ENCODE measurements around the gene LNP1. TPM values are rescaled to one million over a fixed set of nuclear protein-coding genes. Genes with fewer than 3 reads are reported as not detected.
"Not testable (repeated sequence)": the region's sequence is repeated elsewhere in the genome, so short reads cannot be mapped to it uniquely, and the experiment has no call there.

LNP1 gene, protein sequence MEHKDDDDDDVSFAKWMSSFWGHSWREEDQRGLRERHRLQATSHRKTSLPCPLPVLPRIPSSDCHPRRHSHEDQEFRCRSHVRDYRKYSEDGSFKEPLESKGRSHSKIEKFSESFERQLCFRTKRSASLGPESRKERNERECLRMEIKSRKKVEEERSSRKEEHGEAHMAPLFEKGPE
- total RNA-seq: 1 to 10 TPM in 1 of 2 donors, under 1 TPM in 1; 0.73 to 3.4 TPM

DNA sequence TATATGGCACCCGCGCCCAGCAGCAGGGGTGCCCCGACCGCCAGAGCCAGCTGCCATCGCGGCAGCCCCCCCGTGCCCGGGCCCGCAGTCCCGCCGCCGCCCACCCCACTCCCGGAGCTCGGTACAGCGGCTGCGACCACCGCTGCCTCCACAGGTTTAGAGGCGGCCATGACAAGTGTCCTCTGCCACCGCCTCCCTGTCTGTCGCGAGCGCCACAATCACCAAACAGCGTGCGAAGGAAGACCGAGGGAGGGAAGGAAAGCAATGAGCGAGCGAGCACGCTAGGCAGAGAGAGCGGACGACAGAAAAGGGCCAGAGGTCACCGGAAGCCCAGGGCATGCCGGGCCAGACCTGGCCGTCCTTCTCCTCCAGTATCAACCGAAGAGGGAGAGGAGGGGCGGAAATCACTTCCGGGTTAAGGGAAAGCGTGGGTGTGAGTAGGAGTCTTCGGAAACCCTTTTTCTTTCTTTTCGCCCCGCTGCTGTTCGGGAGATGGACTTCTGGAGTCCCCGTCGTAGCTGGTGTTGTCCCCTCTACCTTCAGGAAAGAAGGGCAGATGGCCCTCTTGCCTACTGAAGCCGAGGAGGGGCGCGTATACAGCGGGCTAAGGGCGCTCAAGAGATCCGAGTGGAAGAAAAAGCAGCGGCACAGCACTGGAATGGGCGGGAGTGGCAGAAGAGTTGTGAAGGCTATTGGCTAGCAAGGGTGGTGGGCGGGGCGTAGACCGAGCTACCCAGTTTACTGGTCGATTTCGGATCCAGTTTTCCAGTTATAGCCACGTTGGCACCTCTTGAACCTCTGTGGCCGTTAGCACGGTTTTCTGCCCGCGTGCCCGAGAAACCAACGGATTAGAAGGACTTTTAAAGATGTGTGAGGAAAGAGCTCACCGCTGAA is at the start of gene LNP1, which contains the start of gene TOMM70:
Gene LNP1 (plus strand): TSS at position 760 of the 894 bp plus-strand sequence. CDS start 28,191 bp downstream, outside the sequence.
Gene TOMM70 (minus strand): TSS at position 310 of the 894 bp plus-strand sequence. CDS start 140 bp downstream, at position 170.
- Histone ChIP-seq H3K27ac (peak within 1 kb of the TSS; percentile 83 to 89), H3K4me1 (replicated peaks) (no peaks in the 10 kb centered on the region), H3K36me3 (no peaks in the 10 kb centered on the region), H3K9me3 (no peaks in the 10 kb centered on the region), H3K4me3 (peak within 1 kb of the TSS; percentile 59 to 95), H3K27me3 (replicated peaks; ENCODE audit: insufficient read depth) (no peaks in the 10 kb centered on the region)
- WGBS: under 1% methylated on average over 64 of the region's 64 CpGs
- peak; percentile 97 for DNase-seq (ENCODE audit: low spot score)
- peak; percentile 81 for TF ChIP-seq POLR2AphosphoS5 (IDR thresholded peaks at IDR 0.05)
- TF ChIP-seq, protein P1, sequence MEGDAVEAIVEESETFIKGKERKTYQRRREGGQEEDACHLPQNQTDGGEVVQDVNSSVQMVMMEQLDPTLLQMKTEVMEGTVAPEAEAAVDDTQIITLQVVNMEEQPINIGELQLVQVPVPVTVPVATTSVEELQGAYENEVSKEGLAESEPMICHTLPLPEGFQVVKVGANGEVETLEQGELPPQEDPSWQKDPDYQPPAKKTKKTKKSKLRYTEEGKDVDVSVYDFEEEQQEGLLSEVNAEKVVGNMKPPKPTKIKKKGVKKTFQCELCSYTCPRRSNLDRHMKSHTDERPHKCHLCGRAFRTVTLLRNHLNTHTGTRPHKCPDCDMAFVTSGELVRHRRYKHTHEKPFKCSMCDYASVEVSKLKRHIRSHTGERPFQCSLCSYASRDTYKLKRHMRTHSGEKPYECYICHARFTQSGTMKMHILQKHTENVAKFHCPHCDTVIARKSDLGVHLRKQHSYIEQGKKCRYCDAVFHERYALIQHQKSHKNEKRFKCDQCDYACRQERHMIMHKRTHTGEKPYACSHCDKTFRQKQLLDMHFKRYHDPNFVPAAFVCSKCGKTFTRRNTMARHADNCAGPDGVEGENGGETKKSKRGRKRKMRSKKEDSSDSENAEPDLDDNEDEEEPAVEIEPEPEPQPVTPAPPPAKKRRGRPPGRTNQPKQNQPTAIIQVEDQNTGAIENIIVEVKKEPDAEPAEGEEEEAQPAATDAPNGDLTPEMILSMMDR (IDR thresholded peaks at IDR 0.05): no peak
- intact Hi-C loops (cut with DNase I): loop anchor here (10.0 kb wide), 1 partner anchor 66 kb away; the partner anchor contains the start of gene NIT2

DNA sequence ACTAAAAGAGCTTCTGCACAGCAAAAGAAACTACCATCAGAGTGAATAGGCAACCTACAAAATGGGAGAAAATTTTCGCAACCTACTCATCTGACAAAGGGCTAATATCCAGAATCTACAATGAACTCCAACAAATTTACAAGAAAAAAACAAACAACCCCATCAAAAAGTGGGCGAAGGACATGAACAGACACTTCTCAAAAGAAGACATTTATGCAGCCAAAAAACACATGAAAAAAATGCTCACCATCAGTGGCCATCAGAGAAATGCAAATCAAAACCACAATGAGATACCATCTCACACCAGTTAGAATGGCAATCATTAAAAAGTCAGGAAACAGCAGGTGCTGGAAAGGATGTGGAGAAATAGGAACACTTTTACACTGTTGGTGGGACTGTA is 49.6 kb upstream of the LNP1 start:
- DNase-seq (ENCODE audit: low spot score); H3K27ac ChIP-seq; intact Hi-C loops (cut with DNase I); H3K9me3 ChIP-seq; H3K27me3 ChIP-seq (replicated peaks; ENCODE audit: insufficient read depth); H3K4me3 ChIP-seq; H3K4me1 ChIP-seq (replicated peaks): not testable (repeated sequence)
- 100% methylated on average over 1 of the region's 2 CpGs for WGBS
- H3K36me3 ChIP-seq: peaks cover 0 to 20% of the 10 kb centered on the region in 2 donors

DNA sequence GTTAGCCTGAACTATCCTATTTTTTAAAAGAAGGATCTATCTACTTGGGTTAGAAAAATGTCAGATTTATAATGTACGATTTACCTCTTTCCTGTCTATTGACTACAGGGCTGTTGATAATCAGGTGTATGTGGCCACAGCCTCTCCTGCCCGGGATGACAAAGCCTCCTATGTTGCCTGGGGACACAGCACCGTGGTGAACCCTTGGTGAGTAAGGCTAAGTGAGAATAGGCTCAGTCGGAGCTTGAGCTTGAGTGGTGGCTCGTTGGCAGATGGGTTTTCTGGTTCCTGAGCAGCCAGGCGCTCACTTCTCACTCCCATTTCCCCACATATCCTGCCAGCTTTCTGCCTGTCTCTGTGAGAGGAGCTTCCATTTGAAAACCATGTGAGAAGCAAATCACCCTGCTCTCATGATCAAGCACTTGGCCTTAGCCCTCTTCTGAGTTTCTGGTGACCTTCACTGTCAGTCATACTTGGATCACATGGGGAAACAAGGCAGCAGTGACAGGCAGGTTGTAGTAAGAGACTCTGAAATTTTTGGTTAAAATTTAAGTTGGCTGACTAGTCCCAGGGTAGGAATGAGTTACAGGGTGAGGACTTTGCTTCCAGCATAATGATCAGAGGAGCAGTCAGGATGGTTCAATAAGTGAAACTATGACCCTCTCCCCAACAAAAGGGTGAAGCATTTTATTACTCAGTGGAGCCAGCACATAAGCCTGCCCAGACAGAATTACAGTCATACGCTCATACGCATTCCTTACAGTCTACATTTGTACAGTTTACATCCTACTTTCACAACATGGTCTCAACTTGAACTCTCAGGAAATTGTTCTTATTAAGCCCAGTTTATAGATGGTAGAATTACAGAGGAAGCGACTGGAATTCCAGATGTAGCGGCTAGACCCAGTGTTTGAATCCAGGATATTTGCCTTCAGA is 48.8 kb upstream of the LNP1 start:
- Histone ChIP-seq H3K27me3 (replicated peaks; ENCODE audit: insufficient read depth) (no peaks in the 10 kb centered on the region), H3K36me3 (peaks cover 0 to 20% of the 10 kb centered on the region in 2 donors), H3K4me1 (replicated peaks) (no peaks in the 10 kb centered on the region), H3K9me3 (no peaks in the 10 kb centered on the region), H3K4me3 (no peak overlapping the region), H3K27ac (no peak overlapping the region)
- TF ChIP-seq, protein P1 (IDR thresholded peaks at IDR 0.05): no peak
- TF ChIP-seq POLR2A (IDR thresholded peaks at IDR 0.05): no peak
- no peak for TF ChIP-seq POLR2AphosphoS5 (IDR thresholded peaks at IDR 0.05)
- no peak for DNase-seq (ENCODE audit: low spot score)
- intact Hi-C loops (cut with DNase I): no loop called here
- 94% methylated on average over 10 of the region's 10 CpGs for WGBS

DNA sequence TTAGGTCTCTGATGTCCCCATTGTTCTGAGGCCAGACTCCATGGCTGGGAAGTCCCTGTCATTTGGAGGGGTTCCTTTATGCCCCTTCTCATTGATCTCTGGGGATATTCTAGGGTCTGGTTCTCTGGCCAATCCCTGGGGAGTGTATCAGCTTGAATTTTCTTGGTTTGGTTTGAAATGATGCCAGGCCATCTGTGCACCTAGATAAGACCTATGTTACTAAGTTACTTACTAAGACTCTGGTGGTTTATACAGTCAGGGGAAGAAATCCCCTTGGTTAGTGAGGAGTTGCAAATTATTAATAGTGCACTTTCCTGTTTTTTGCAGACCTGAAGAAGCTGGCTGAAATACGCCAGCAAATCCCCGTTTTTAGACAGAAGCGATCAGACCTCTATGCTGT is 46.5 kb upstream of the LNP1 start:
- TF ChIP-seq, protein P1 (IDR thresholded peaks at IDR 0.05): no peak
- TF ChIP-seq POLR2A (IDR thresholded peaks at IDR 0.05) (no peak), POLR2AphosphoS5 (IDR thresholded peaks at IDR 0.05) (no peak)
- Histone ChIP-seq H3K27ac (no peak overlapping the region), H3K9me3 (no peaks in the 10 kb centered on the region), H3K36me3 (peaks cover 0 to 17% of the 10 kb centered on the region in 2 donors), H3K4me1 (replicated peaks) (no peaks in the 10 kb centered on the region), H3K27me3 (replicated peaks; ENCODE audit: insufficient read depth) (no peaks in the 10 kb centered on the region), H3K4me3 (no peak overlapping the region)
- intact Hi-C loops (cut with DNase I): no loop called here
- no peak for DNase-seq (ENCODE audit: low spot score)
- 93% methylated on average over 3 of the region's 3 CpGs for WGBS

DNA sequence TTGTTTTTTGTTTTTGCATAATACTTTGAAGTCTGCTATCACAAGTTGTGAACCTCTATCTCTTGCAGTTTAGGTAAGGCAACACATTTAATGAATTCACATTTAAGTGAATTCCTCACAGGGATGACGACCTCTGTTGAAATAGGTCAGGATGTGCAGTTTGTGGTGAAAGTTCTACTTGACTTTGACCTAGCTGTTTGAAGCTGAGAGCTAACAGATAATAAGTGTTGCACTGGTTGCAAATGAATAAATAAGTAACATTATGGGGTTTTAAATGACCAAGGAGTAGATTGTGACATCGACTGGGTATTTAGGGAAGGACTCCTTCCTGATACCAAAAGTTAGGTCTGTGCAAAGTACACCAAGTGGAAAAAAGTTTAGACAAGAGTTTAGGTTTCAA is 42.9 kb upstream of the LNP1 start:
- H3K4me1 ChIP-seq (replicated peaks): no peaks in the 10 kb centered on the region
- 99% methylated on average over 2 of the region's 2 CpGs for WGBS
- intact Hi-C loops (cut with DNase I): no loop called here
- no peak overlapping the region for H3K27ac ChIP-seq
- H3K27me3 ChIP-seq (replicated peaks; ENCODE audit: insufficient read depth): no peaks in the 10 kb centered on the region
- H3K4me3 ChIP-seq: no peak overlapping the region
- H3K9me3 ChIP-seq: no peaks in the 10 kb centered on the region
- no peak for TF ChIP-seq POLR2AphosphoS5 (IDR thresholded peaks at IDR 0.05)
- TF ChIP-seq, protein P1 (IDR thresholded peaks at IDR 0.05): no peak
- TF ChIP-seq POLR2A (IDR thresholded peaks at IDR 0.05): no peak
- H3K36me3 ChIP-seq: no peaks in the 10 kb centered on the region
- no peak for DNase-seq (ENCODE audit: low spot score)
